ENCODE data around the gene PRR12.

The PRR12 gene

GRCh38 chr19:49672131-49672919 is 81.3 kb downstream of the PRR12 start:
- intact Hi-C loops (cut with micrococcal nuclease), result no loop called here
- H3K4me1 Mint-ChIP-seq (ENCODE audit: low read depth), result peaks cover 35% of the 10 kb centered on the region
- H3K9me3 Mint-ChIP-seq, result no peaks in the 10 kb centered on the region
- H3K27ac Mint-ChIP-seq, result peak overlapping the region; percentile 13
- no peaks in the 10 kb centered on the region for H3K27me3 Mint-ChIP-seq
- no peak overlapping the region for H3K4me3 Mint-ChIP-seq
- peaks cover 26% of the 10 kb centered on the region for H3K36me3 Mint-ChIP-seq (ENCODE audit: low read depth)

Data from dendritic cell treated with granulocyte-macrophage colony-stimulating factor and Interleukin-4, amounts not matched to agents 40 ng/mL and 50 ng/mL, for 4 days (primary cell).